Measurements from ENCODE around the gene PIK3R2.
A peak's percentile ranks its signal among the peaks of the same experiment; 100 is the strongest.

The PIK3R2 gene

GRCh38 chr19:18126097-18126496 lies 26.9 kb upstream of the PIK3R2 start:
- DNase-seq, result peak; percentile 57

GRCh38 chr19:18128044-18128443 lies 24.9 kb upstream of the PIK3R2 start:
- DNase-seq, result peak; percentile 51

- no peak for DNase-seq
These were observed 24.2 kb upstream of the PIK3R2 start for GRCh38 chr19:18128805-18129204.

- no peak for DNase-seq
These were observed 22.3 kb upstream of the PIK3R2 start for GRCh38 chr19:18130523-18131242.

- DNase-seq, result no peak
These were observed 20.9 kb upstream of the PIK3R2 start for GRCh38 chr19:18131841-18132596.

GRCh38 chr19:18135712-18136584 lies 17.0 kb upstream of the PIK3R2 start:
- no peak for DNase-seq

GRCh38 chr19:18137242-18137641 lies 15.7 kb upstream of the PIK3R2 start:
- no peak for DNase-seq

GRCh38 chr19:18137657-18138339 lies 15.2 kb upstream of the PIK3R2 start:
- DNase-seq, result no peak

- DNase-seq, result no peak
These were observed 12.5 kb upstream of the PIK3R2 start for GRCh38 chr19:18140473-18140872.

- DNase-seq, result no peak
These were observed 11.9 kb upstream of the PIK3R2 start for GRCh38 chr19:18141031-18141430.

- DNase-seq, result no peak
These were observed 9.1 kb upstream of the PIK3R2 start for GRCh38 chr19:18143902-18144301.

- no peak for DNase-seq
These were observed 8.6 kb upstream of the PIK3R2 start for GRCh38 chr19:18144361-18144760.

GRCh38 chr19:18144906-18145305 lies 8.1 kb upstream of the PIK3R2 start:
- no peak for DNase-seq

GRCh38 chr19:18145391-18145999 lies 7.5 kb upstream of the PIK3R2 start:
- no peak for DNase-seq

- DNase-seq, result no peak
These were observed 5.6 kb upstream of the PIK3R2 start for GRCh38 chr19:18147396-18147795.

- no peak for DNase-seq
These were observed 3.4 kb upstream of the PIK3R2 start for GRCh38 chr19:18149596-18149975.

GRCh38 chr19:18150776-18151624 lies 2.0 kb upstream of the PIK3R2 start:
- DNase-seq, result no peak

- peak; percentile 100 for DNase-seq
These were observed 534 bp upstream of the PIK3R2 start for GRCh38 chr19:18152442-18152816.

- no peak for DNase-seq
These were observed 682 bp downstream of the PIK3R2 start for GRCh38 chr19:18153556-18154134.

- no peak for DNase-seq
These were observed 2.4 kb downstream of the PIK3R2 start for GRCh38 chr19:18155095-18156087.

All from suppressor macrophage treated with lipopolysaccharide for 4 hours (primary cell).